ENCODE results near the gene DLGAP4.

The DLGAP4 gene

DNA sequence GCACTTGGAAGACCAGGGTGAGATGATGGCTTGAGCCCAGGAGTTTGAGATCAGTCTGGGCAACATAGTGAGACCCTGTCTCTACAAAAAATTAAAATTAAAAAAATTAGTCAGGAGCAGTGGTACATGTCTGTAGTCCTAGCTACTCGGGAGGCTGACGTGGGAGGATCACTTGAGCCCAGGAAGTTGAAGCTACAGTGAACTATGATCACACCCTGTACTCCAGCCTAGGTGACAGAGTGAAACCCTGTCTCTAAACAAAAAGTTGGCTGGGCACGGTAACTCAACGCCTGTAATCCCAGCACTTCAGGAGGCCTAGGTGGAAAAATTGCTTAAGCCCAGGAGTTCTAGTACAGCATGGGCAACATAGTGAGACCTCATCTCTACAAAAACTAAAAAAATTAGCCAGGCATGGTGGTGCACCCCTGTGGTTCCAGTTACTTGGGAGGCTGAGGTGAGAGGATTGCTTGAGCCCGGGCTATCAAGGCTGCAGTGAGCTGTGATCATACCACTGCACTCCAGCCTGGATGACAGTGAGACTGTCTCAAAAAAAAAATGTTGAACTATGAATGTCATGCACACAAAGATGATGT lies 174.4 kb downstream of the DLGAP4 start:
- no peak for DNase-seq

DNA sequence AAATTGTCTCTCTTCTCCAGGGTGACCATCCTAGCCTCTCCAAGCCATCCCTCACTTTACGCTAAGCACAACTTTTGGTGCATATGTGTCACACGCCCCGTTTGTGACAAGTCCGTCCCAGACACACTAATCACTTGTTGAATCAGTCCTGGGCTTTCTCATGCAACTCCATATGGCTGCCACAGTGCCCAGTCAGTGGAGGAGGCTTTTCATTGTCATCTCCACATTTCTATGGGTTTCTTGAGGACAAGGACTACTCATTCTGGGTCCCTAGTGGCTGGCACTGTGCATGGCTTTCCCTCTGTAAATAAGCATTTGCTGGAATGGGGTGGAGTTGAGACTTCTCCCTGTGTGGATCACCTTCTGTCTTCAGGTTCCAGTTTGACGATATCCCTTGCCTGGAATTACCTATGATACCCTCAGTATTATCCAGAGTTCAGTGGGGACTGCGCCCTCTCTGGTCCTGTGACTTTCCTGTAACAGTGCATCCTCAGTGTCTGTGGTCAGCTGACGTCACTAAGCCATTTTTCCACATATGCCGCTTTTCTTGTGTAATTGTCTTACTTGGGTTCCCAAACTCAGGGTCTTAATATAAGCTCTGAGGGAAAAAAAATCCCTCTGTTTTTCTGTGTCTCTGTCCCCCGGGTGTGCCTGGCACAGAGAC lies 175.4 kb downstream of the DLGAP4 start:
- peak in 1 of 2 experiments; percentile 67 for DNase-seq

DNA sequence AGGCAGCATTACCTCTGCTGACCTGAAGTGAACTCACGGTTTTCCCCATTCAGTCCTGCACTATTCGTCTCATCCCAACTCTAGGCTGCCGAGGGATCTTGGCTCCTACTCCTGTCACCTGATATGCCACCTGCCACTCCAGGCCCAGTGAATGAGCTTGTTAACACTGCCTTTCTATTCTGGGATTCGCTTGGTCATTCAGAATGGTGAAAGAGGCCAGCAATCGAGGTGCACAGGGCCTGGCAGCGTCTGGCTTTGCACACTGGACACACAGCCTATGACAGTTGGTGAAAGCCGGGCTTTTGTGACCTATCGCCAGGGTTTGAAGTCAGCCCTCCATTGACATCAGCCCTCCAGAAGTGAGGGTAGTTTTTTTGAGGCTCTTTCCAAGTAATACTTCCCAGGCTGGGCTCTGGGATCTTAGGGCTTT lies 175.9 kb downstream of the DLGAP4 start:
- DNase-seq: peak; percentile 56 to 77

DNA sequence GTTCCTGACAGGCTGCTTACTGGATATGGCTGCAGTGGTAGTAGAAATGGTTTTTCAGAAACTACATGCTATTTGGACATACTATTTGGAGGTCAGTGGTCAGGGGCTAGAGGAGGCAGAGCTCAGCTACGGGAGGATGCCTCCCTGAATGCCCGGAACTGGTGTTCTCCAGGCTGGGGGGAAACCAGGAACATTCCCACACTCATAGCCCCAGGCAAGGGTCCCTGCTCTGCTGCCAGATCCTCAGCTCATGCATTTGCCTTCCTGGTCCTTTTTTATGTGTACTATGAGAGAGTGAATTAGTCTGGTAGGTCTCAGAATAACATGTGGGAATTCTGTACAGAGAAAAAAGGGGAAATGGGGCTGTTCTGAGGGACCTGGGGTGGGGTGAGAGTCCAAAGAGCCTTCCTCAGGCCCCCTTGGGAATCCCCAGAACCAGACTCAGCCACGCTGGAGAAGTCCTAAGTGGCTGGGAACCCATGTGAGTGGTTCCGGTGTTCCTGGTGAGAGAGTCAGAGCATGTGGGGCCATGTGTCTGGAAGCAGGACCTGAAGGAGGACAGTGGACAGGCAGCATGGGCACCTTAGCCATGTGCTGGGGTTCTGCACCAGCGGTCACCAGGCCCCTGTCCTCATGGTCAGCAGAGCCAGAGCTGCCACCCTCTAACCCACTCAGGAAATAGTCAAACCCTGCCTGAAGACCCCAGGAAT lies 177.2 kb downstream of the DLGAP4 start:
- DNase-seq: no peak

DNA sequence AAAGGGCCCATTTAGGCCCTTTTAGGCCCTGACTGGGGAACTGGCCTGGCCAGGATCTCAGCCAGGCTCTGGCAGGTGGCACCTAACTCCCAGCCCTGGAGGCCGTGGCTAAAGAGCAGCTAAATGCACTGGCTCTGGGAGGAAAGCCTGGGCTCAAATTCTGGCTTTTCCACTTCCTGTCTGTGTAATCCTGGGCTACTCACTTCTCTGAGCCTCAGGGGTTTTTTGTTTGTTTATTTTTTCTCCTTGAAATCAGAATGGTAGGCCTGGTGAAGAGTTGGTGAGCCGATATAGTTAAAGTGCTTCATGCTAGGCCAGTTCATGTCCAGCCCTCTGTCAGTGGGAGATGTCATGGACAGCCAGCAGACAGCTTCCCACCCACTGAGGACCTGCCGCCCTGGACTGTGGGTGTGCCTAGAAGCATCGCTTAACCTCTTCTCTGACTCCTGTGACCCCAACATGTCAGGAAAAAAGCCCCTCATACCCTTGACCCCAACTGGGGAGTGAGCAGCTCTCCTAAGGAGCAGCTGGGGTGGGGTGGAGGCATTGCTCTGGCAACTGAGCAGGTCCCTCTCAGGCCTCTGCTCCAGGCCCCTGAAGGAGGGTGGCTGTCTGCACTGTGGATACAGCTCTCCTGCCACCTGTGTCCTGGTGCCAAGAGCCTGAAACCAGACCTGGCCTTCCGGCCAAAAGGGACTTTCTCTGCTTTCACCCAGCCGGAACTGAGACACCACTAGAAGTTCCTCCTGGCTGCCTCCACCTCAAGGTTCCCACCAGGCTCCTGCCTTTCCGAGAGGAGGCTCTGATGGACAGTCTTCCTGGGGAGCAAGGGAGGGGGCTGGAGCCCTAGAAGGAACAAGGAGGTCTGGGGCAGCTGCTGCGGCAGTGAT lies 178.0 kb downstream of the DLGAP4 start:
- no peak for DNase-seq

DNA sequence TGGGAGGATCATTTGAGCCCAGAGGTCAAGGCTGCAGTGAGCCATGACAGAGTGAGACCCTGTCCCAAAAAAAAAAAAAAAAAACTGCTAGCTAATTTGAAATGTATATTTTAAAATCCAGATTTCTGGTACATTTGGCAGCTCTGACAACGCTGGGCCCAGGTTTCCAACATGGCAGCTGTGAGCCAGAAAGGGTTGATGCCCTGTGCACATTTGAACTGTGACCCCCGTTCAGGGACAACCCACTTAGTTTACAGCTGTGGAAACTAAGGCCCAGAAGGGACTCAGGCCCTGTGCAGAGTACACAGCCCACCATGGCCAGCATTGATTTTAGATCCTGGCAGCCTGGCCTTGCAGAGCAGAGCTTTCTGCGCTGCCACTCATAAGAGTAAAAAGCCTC lies 179.1 kb downstream of the DLGAP4 start:
- no peak for DNase-seq

DNA sequence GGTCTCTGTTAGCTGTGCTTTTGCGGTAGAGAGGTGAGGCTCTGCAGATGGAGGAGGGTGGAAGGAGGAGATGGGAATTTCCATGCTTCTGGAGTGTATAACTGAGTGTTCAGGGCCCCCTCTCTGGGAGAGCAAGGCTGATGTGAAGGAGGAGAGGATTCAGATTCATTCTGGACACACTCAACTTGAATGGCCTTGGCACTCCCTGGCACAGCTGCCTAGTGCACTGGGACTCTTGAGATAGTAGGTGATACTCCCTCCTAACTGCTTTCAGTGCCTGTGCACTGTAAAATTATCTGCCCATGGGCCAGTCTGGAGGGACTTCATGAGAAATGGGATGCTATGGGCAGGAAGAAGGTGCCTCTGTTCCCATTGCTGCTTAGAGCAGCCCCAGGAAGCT lies 180.9 kb downstream of the DLGAP4 start:
- no peak for DNase-seq

DNA sequence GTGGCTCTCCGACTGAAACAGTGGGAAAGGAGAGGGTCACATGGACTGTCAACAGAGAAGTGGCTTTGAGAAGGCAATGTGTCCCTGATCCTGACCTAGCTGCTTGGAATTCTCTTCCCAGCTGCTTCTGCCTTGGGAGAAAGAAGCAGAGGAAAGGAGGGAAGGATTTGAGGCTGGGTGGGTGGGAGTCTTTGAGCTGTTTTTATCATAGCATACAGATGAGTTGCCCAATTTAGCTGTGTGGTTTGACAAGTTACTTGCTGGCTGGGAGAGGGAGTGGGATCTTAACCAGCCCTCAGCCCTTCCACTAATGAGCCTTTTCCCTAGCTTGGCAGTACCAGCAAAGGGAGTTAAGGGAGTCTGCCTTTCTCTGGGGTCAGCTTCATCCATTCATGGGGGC lies 184.1 kb downstream of the DLGAP4 start:
- no peak for DNase-seq

DNA sequence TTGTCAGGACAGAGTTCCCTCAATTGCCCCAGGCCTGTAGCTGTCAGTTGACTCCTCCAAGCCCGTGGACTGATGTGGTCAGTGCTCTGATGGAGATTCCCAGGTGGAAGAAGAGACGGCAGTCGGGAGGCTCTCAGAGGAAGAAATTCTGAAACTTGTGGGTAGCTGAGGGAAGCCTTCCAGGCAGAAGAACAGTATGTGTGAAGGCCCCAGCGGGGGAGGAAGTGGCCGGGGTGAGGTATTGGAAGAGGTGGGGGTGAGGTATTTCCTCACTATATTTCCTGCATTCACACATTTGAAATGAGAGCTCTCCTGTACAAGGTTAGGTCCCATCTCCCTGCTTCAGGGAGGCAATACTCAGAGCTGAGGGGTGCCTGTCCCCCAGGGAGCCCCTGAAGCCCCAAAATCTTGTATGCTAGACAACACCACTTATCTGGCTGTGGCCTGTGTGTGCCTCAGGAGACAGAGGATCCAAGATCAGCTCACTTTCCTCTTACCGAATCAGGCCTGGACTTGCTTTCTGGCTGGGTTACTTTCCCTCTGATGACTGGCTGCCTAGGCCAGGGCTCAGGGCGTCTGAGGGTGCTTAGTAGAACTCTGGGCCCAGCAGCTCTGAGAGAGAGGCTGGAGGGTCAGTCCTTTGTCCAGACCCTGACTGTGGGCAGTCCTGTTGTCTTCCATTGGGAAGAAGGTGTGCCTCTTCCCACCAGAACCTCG lies 185.9 kb downstream of the DLGAP4 start:
- DNase-seq: no peak

DNA sequence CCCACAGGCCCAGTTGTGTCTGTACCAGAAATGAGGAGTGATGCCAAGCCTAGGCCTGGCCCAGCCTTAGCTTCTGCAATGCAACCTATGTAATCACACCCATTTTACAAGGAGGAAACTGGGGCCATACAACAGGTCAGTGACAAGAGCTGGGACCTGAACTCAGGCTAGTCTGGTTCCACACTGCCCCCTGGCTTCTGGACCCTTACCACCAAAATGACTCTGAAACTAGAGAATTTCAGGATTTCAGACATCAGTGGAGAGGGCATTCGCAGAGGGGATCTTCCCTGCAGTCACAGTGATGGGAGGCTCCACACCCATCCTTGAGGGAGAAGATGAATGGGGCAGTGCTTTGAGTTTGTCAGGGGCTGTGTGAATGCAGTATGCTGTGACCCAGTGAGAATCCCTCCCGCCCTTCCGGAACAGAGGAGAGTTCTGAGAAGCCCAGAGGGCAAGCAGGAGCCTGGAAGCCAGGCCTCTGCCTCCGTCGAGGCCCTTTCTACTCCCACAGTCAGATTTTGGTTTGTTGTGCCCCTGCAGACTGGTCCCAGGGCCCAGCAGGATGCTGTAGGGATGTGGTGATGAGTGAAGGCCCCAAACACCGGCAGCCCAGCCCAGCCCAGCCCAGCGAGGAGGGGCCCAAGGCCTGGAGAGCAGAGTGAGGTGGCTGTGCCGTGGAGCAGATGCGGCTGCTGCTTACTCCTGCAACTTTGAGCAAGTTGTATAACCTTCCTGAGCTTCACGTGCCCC lies 187.1 kb downstream of the DLGAP4 start:
- DNase-seq: no peak

DNA sequence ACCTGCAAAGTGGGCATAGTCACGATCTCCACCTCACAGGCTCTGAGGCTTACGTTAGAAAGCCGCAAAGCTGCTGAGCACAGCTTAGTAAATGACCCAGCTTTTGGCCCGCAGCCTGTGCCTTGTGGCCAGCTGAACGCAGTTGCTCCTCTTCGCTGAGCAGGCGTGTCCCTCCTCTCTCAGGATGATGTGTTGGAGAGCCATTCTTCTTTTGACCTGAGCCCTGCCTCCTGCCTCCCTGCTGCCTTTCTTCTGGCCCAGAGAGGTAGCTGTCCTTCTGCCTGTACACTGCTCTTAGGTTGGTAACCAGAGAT lies 187.6 kb downstream of the DLGAP4 start:
- no peak for DNase-seq

DNA sequence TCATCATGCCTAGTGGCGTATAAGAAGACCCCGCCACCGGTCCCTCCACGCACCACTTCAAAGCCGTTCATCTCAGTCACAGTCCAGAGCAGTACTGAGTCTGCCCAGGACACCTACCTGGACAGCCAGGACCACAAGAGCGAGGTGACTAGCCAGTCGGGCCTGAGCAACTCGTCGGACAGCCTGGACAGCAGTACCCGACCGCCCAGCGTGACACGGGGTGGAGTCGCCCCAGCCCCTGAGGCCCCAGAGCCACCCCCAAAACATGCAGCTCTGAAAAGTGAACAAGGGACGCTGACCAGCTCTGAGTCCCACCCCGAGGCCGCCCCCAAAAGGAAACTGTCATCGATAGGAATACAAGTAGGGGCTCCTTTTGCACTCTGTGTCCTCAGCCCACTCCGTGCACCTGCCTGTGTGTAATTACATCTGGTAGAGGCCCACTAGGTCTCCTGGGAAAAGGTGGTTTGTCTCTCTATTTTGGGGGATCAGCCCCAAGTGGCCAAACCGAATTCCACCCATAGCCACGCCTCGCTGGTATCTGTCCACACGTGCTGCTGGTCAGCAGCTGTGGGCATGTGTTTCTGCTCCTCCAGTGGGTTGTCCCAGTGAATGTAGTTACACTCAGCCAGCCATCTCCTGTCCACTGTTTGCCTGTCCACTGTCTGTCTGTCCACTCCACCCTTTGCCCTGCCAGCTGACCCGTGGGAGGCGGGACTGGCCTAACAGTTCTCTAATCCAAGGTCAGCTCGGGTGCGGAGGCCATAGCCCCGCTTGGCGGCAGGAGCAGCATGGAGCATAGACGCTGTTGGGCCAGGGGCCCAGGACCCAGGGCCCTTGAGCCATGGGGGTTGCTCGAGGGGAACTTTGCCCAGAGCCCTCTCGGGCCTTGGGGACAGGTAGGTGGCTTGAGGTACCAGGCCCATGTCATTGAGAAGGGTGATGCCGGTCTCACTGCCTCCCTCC lies 190.8 kb downstream of the DLGAP4 start:
- DNase-seq: no peak

DNA sequence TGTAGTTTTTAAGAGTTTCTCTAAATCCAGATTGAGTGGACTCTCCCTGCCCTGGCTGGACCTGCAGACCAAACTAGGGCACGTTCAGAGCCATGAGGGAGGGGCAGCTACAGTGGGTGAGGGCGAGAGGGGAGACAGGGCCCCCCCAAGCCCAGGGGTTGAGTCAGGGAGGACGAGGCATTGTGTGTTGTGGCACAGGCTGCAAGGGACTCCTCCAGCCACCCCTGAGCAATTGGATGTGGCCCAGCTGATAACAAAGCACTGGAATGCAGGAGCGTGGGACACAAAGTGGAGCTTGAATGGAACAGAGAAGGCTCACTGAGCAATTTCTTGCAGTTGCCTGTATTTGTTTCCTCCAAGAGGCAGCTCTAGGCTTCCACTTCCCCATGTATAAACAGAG lies 191.7 kb downstream of the DLGAP4 start:
- DNase-seq: no peak

DNA sequence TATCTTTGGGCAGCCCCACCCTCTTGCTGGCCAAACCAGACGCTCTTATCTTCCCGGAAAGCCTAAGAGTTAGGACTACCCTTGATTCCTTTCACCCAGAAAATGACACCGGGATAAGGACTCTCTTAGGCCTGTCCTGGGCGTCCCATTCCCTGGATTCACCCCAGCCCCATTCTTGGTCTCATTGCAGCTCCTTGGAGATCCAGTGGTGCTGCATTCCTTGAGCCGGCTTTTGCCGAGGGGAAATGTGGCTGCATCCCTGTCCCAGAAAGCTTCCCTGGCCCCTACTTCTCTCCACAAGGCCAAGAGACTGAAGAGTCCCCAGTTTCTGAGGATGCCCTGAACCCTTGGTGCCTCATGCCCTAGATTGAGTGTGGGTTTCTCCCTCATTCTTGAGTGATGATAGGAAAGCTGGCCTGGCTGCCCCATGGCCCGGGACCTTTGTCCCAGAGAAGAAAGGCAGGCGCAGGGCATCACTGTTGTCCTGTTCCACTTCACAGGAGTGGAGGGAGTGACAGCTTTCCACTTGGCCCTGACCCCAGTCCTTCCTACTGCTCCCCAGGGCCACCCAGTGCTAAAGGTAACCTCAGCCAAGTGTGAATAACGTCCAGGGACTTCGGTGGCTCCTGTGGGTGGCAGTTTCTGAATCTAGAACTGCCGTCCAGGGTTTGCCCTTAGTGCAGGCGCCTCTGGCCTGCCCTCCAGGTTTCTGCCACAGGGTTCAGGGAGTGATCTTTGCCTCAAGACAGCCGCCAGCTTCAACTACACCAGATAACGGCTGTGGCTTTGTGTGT lies 192.4 kb downstream of the DLGAP4 start:
- no peak for DNase-seq

DNA sequence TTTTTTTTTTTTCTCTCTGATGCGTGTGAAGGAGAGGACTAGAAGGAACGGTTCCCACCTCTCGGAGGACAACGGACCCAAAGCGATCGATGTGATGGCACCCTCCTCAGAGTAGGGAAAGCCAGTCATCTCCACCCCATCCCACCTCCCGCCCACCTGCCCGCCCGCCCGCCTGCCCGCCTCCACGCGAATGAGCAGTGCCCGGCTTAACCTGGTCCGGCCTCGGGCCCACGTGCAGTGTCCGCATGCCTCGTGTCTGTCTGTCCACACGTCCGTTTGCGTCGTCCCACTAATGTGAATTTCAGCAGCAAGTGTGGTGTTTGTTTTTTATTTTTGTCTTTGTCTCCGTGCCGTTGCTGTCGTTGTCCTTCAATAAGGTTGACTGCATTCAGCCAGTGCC lies 193.1 kb downstream of the DLGAP4 start:
- DNase-seq: no peak

DNA sequence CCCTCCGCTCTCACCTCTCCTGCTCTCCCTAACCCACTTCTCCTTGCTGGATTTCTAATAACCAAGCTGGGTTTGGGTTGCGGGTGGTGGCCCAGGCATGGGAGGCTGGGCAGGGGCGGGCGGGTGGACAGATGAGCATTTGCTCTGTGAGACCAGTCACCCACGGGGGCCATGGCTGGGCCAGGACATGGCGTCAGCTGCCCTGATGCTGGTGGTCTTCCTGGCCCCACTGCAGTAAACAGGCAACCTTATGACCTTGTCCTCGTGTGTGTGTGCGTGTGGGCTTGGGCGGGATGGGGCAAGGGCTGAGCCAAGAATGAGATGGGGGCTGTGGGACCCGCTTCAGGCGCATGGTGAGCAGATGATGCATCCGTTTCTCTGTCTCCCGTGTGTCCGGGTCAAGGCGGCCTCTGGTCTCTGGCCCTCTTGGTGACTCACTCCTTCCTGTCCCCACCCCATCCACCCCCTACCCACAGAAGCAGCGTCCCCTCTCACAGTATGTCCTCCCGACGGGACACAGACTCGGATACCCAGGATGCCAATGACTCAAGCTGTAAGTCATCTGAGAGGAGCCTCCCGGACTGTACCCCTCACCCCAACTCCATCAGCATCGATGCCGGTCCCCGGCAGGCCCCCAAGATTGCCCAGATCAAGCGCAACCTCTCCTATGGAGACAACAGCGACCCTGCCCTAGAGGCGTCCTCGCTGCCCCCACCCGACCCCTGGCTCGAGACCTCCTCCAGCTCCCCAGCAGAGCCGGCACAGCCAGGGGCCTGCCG lies 193.8 kb downstream of the DLGAP4 start:
- DNase-seq: no peak

DNA sequence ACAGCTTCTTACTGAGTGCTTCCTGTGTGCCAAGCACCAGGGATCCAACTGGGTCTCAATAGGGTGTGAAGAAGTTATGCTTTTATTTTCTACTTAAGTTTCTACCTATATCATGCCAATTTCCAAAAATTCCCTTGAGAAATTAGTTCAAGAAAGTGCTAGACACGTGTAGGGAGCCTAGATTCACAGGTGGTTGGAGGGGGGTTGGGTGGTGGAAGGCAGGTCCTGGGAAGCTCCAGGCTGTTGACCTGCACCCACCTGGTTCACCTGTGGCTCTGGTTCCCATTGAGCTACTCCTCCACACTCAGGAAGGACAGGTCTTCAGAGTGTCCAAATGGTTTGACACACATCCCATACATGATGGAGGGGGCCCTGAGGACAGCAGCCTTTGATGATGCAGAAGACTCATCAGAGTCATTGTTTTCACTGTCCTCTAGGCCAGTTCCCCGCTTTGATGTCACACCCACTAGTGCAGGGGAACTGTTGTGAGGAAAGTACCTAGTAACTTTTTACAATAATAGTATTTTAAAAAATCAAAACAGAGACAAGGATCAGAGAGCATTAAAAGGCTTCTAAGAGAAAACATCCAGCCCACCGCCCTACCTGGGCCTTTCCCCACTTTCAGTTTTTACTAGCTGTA lies 195.3 kb downstream of the DLGAP4 start:
- no peak for DNase-seq

DNA sequence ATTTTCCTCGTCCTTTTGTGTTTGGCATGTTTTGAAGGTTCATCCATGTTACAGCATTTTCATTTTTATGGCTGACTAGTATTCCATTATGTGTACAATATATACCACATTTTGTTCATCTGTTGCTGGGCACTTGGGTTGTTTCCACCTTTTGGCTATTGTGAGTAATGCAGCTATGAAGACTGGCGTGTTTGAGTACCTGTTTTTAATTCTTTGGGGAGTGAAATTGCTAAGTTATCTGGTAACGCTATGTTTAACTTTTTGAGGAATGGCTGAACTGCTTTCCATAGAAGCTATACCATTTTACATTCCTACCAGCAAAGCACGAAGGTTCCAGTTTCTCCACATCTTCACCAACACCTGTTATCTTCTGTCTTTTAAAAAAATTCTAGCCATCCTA lies 198.2 kb downstream of the DLGAP4 start:
- DNase-seq: no peak

DNA sequence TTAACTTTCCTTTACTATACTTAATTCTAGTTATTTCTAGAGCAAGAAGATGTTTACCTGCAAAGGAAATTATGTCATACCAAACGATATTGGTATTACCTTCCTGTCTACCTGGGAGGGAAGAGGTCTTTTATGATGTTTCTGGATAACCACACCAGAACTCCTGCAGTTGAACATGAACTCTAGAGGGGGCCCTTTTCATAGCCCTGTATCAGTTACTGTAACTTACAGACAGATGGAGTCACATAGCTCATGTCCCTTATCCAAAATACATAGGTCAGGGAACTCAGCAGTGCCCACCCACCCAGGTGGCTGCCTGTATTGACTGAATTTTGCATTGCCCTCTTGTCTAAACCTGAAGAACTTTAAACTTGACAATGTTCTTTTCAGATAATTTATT lies 200.1 kb downstream of the DLGAP4 start:
- DNase-seq: peak in 1 of 2 experiments; percentile 77

Data from NCI-H524 (cell line).